Colonic mucosa (tissue), 4 donors: ENCODE data around the gene C17orf114.
A peak's percentile ranks its signal among the peaks of the same experiment; 100 is the strongest.

Source experiments
- DNase-seq: peaks from one replicate; pipeline ENCODE4 v3.0.0-alpha.2; 2020
- H3K27ac ChIP-seq: fragments of 200-600 bp; one replicate; pipeline ENCODE4 v1.8.0; 2021
- H3K27me3 ChIP-seq: fragments of 200-600 bp; one replicate; pipeline ENCODE4 v1.8.0; 2021
- H3K36me3 ChIP-seq: fragments of 200-600 bp; one replicate; pipeline ENCODE4 v1.8.0; 2021
- H3K4me1 ChIP-seq: fragments of 200-600 bp; one replicate; pipeline ENCODE4 v1.8.0; 2021; ENCODE audit warnings: mild to moderate bottlenecking
- H3K4me3 ChIP-seq: fragments of 200-600 bp; one replicate; pipeline ENCODE4 v1.8.0; 2021
- H3K9ac ChIP-seq, 2 donors: one replicate each; pipeline ENCODE4 v1.7.0; 2013; ENCODE audit warnings: control low read depth in 2 of 2, low read depth in 2 of 2, low read length in 2 of 2
- H3K9me3 ChIP-seq: fragments of 200-600 bp; one replicate; pipeline ENCODE4 v1.8.0; 2021
- intact Hi-C: fragments of 100-400 bp; cut with DNase I; formaldehyde crosslinking; loops from one replicate; pipeline ENCODE4 v1.14.1; 2022
- TF ChIP-seq, protein P1 (sequence below): fragments of 200-600 bp; IDR thresholded peaks from one replicate; pipeline ENCODE4 v1.8.0; 2022; ENCODE audit warnings: antibody characterized with exemption, mild to moderate bottlenecking
- donor health status: healthy.
- donor health status: DM: no; HTN: no; CAD: no.
- donor health status: DM: no; HTN: no; CAD: no.

Gene C17orf114

GRCh38 chr17:4811471-4811870 is 9.3 kb upstream of the C17orf114 start:
- no peak for DNase-seq
- Histone ChIP-seq H3K27me3 (no peaks in the 10 kb centered on the region), H3K27ac (no peak overlapping the region), H3K9me3 (no peaks in the 10 kb centered on the region), H3K4me3 (no peak overlapping the region), H3K9ac (no peak overlapping the region), H3K4me1 (peaks cover 5% of the 10 kb centered on the region), H3K36me3 (no peaks in the 10 kb centered on the region)
- TF ChIP-seq, protein P1, sequence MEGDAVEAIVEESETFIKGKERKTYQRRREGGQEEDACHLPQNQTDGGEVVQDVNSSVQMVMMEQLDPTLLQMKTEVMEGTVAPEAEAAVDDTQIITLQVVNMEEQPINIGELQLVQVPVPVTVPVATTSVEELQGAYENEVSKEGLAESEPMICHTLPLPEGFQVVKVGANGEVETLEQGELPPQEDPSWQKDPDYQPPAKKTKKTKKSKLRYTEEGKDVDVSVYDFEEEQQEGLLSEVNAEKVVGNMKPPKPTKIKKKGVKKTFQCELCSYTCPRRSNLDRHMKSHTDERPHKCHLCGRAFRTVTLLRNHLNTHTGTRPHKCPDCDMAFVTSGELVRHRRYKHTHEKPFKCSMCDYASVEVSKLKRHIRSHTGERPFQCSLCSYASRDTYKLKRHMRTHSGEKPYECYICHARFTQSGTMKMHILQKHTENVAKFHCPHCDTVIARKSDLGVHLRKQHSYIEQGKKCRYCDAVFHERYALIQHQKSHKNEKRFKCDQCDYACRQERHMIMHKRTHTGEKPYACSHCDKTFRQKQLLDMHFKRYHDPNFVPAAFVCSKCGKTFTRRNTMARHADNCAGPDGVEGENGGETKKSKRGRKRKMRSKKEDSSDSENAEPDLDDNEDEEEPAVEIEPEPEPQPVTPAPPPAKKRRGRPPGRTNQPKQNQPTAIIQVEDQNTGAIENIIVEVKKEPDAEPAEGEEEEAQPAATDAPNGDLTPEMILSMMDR, result no peak
- intact Hi-C loops, result no loop called here

DNA sequence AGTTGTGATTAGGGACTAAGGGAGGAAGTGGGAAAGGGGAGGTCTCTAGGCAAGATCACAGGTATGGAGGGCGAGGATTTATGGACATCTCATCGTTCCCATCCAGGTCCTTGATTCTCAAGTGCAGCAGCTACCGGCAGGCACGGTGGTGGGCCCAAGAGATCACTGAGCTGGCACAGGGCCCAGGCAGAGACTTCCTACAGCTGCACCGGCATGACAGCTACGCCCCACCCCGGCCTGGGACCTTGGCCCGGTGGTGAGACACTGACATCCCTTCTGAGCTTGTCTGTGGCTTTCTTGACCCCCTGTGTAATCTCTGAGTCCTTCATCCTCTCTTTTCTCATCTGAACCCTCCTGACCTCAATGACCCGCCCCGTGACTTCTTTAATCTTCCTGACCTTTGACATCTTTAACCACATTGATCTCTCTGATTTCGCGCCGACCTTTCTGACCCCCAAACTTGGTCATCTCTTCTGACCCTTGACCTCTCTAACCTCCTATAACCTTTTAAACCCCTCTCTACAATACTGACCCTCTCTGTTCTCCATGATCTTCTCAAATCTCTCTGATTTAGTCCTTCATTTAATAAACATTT is 8.7 kb upstream of the C17orf114 start:
- TF ChIP-seq, protein P1, result no peak
- no peaks in the 10 kb centered on the region for H3K36me3 ChIP-seq
- intact Hi-C loops, result no loop called here

GRCh38 chr17:4808378-4808767 is 6.2 kb upstream of the C17orf114 start:
- Histone ChIP-seq H3K9me3 (no peaks in the 10 kb centered on the region), H3K4me3 (no peak overlapping the region), H3K27me3 (no peaks in the 10 kb centered on the region), H3K4me1 (peaks cover 10% of the 10 kb centered on the region), H3K27ac (no peak overlapping the region), H3K9ac (no peak overlapping the region), H3K36me3 (no peaks in the 10 kb centered on the region)
- peak; percentile 29 for DNase-seq
- intact Hi-C loops, result no loop called here
- TF ChIP-seq, protein P1, result no peak

More for the DNA sequence above, 8.7 kb upstream of the C17orf114 start:
- Histone ChIP-seq H3K27me3 (no peaks in the 10 kb centered on the region), H3K27ac (no peak overlapping the region), H3K9me3 (no peaks in the 10 kb centered on the region), H3K4me3 (no peak overlapping the region), H3K4me1 (peaks cover 10% of the 10 kb centered on the region), H3K9ac (no peak overlapping the region)
- no peak for DNase-seq

GRCh38 chr17:4807605-4808377 is 5.7 kb upstream of the C17orf114 start:
- Histone ChIP-seq H3K9ac (peak overlapping the region; percentile 63 to 69), H3K36me3 (no peaks in the 10 kb centered on the region), H3K27ac (no peak overlapping the region), H3K4me1 (peaks cover 10% of the 10 kb centered on the region), H3K4me3 (peak overlapping the region; percentile 86), H3K27me3 (no peaks in the 10 kb centered on the region), H3K9me3 (no peaks in the 10 kb centered on the region)
- intact Hi-C loops, result no loop called here
- no peak for DNase-seq
- TF ChIP-seq, protein P1, result no peak

GRCh38 chr17:4806777-4807604 is 4.9 kb upstream of the C17orf114 start, which contains the start of gene PLD2:
Gene PLD2, plus strand, starts transcription at chr17:4807152. Its CDS starts 621 bp downstream, at chr17:4807773.
- Histone ChIP-seq H3K27ac (peak within 1 kb of the TSS; percentile 69), H3K9me3 (no peaks in the 10 kb centered on the region), H3K4me3 (peak within 1 kb of the TSS; percentile 86), H3K27me3 (no peaks in the 10 kb centered on the region), H3K36me3 (no peaks in the 10 kb centered on the region), H3K9ac (peak within 1 kb of the TSS; percentile 63 to 78), H3K4me1 (peaks cover 10% of the 10 kb centered on the region)
- peak; percentile 93 for DNase-seq
- TF ChIP-seq, protein P1, result no peak
- intact Hi-C loops, result no loop called here
